ENCODE data around the gene LMNTD1.
A peak's percentile ranks its signal among the peaks of the same experiment; 100 is the strongest.
"Not testable (repeated sequence)": the region's sequence is repeated elsewhere in the genome, so short reads cannot be mapped to it uniquely, and the experiment has no call there.

The LMNTD1 gene, protein sequence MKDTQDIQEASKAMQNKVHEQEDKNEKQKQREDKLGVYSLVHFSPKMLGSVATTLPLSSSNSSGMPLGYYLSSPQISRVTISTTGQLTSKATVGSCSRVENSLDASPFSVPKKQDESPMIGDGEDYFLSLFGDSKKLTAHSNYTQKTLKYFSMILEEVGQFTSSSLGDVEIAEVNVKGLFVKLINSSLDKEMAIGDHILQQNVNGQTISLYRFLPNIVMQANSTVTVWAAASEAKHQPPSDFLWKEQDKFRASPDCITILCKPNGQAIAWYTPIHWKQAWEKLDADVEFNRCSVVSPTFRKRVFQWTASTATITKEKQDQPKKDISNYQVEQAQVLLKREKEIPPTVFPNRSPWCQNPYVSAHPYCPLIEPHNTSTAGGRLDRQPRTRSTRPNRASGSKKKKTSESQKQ

DNA sequence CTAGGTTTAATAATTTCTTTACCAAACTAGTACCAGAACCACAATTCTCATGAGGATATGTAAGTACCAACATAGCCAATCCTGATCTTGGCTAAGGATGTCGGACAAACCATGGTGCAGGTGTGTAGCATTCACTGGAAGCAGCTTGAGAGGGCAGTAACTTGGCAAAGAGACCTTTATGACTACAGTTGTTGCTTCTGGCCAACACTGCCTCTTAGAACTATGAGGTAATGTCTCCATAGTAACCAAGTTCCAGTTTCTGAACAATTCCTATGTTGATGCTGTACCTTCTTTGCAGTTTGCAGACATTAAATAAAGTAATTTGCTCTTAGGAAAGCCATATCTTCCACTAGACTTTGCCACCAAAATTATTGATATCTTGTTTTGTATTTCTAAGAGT lies at the start of gene LMNTD1:
Gene LMNTD1 (minus strand): TSS at position 186 of the 400 bp plus-strand sequence. CDS start 324 bp downstream, outside the sequence.
- DNase-seq (ENCODE audit: low read depth): peak; percentile 20

DNA sequence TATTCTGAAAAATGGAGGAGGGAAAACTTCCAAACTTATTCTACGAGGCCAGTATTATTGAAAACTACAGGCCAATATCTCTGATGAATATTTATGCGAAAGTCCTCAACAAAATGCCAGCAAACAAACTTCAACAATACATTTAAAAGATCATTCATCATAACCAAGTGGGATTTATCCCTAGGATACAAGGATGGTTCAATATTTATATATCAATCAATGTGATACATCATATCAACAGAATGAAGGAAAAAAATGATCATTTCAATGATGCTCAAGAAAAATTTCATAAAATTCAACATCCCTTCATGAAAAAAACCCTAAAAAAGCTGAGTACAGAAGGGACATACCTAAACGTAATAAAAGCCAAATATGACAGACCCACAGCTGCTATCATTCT lies 45.9 kb upstream of the LMNTD1 start:
- DNase-seq (ENCODE audit: low read depth): no peak

DNA sequence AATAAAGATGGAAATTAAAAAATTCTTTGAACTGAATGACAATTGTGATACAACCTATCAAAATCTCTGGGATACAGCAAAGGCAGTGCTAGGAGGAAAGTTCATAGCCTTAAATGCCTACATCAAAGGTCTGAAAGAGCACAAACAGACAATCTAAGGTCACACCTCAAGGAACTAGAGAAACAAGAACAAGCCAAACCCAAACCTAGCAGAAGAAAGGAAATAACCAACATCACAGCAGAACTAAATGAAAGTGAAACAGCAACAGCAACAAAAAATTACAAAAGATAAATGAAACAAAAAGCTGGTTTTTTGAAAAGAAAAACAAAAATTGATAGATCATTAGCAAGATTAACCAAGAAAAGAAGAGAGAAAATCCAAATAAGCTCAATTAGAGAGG lies 42.4 kb upstream of the LMNTD1 start:
- DNase-seq (ENCODE audit: low read depth): not testable (repeated sequence)

DNA sequence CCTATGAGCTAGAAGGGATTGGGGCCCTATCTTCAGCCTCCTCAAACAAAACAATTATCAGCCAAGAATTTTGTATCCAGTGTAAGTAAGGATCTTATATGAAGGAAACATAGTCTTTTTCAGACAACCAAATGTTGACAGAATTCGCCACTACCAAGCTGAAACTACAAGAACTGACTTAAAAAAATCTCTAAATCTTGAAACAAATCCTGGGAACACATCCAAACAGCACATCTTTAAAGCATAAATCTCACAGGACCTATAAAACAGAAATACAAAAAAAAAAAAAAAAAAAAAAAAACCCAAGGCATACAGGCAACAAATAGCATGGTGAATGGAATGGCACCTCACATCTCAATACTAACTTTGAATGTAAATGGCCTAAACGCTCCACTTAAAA lies 41.3 kb upstream of the LMNTD1 start:
- peak; percentile 9 for DNase-seq (ENCODE audit: low read depth)

DNA sequence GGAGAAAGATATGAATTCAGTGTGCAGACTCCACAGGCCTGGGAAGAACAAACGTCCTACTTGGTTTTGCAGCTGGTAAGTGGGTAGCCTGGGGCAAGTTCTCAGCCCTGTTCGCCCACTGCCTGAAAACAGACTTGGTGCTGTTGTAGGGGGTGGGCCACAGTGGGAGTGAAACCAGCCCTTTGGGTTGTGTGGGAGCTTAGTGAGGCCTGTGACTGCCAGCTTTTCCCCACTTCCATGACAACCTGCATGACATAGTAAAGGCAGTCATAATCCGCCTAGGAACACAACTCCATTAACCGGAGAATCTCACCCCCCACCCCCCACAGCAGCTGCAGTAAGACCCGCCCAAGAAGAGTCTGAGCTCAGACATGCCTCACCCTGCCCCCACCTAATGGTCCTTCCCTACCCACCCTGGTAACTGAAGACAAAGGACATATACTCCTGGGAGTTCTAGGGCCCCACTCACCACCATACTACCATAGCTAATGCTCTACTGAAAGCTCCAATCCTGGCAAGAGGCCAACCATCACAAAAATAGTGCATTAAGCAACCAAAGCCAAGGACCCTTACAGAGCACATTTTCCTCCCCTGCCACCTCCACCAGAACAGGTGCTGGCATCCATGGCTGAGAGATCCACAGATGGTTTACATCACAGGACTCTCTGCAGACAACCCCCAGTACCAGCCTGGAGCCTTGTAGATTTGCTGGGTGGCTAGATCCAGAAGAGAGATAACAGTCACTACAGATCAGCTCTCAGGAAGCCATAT lies 39.8 kb upstream of the LMNTD1 start:
- no peak for DNase-seq (ENCODE audit: low read depth)

DNA sequence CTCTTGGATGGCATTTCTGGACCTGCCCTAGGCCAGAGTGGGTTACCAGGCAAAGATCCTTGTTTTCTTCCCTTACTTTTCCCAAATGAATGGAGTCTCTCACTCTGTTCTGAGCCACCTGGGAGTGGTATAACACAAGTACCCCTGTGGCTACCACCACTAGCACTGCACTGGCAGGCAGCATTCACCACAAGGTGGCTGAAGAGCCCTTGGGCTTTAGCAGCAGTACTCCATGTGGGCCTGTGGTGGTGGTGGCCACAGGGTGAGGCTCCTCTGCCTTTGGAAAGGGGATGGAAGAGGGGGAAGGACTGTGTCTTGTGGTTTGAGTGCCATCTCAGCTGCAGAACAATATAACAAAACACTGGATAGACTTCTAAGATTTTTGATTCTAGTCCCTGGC lies 38.1 kb upstream of the LMNTD1 start:
- DNase-seq (ENCODE audit: low read depth): no peak

DNA sequence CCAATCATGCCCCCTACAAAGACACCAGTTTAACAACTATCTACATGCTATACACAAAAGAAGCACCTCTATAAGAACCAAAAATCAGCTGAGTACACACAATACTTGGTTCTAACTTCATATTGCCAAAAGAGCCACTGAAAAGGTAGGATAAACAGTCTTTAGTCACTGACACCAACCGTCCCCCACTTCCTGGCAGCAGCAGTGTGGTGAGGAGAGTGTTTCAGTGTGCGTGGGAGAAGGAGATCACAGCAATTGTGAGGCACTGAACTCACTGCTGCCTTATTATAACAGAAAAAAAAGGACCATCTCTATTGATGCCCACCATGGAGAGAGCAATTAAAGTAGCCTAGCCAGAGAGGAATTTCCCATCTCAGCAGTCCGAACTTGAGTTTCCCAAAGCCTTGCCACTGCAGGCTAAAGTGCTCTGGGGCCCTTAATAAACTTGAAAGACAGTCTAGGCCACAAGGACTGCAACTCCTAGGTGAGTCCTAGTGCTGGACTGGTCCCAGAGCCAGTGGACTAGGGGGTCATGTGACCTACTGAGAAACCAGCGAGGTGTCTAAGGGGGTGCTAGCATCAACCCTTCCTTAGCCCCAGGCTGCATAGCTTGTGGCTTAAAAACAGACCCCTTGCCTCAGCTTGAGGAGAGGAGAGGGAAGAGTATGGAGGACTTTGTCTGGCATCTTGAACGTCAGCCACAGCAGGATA lies 37.1 kb upstream of the LMNTD1 start:
- no peak for DNase-seq (ENCODE audit: low read depth)

DNA sequence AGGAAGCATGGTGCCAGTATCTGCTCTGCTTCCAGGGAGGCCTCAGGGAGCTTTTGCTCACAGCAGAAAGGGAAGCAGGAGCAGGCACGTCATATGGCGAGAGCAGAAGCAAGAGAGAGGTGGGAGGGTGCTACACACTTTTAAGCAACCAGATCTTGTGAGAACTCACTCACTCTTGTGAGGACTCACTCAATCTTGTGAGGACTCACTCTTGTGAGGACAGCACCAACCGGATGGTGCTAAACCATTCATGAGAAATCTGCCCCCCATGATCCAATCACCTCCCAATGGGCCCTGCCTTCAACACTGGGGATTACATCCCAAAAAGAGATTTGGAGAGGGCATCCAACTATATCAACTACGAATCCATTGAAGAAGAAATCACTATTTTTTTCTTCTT lies 34.3 kb upstream of the LMNTD1 start:
- DNase-seq (ENCODE audit: low read depth): no peak

DNA sequence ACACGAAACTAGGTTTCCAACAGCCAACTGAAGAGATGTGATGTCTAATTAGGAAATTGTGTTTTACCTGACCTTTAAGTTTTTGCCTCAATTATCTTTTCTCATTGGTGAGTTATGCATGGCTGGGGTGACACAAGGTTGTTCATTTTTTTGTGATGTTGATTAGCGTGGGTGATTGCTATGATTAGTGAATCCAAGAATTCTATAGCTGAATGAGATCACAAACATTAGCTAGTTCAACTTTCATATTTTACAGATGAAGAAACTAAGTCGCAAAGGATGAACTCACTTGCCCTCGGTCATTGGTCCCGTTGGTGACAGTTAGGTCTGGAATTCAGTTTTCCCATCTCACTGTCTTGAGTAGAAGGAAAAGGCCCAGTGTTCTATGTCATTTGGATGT lies 32.6 kb upstream of the LMNTD1 start:
- DNase-seq (ENCODE audit: low read depth): no peak

DNA sequence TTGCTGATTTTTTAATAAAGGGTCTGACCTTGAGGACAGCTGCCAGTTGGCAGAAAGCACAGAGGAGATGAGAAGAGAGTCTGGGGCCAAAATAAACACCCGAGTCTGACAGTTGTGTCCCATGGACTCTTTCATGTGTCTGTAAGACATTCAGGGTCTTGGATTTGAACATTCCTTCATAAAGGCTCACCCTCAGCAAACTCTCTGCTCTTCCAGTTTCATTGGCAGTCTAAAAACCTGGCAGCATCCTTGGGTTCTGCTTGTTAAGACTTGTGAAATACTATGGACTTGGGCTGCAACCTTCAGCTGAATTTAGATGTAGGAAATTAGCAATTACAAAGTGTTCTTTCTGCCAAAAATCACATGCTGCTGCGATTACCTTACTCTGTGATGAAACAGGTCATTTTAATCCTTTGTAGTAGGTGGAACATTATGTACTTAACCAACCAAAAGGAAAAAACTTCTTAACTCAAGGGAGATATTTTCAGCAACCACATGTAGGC lies 32.0 kb upstream of the LMNTD1 start:
- DNase-seq (ENCODE audit: low read depth): peak; percentile 12

DNA sequence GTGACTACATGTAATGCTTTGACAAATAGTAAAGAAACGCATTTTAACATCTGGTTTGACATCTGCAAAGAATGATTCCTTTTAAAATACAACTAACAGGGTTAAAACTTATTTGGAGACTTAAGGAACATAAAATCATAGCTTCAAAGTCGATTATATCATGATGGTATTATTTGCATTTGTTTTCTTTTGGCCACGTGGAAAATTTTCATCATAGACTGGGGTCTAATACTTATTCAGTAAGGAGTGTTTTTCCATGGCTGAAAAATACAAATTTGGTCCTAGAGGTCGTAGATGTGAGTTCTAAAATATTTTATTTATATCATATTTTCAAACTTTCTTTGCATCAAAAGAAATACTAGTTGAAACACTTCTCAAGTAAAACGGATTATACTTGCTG lies 31.5 kb upstream of the LMNTD1 start:
- no peak for DNase-seq (ENCODE audit: low read depth)

DNA sequence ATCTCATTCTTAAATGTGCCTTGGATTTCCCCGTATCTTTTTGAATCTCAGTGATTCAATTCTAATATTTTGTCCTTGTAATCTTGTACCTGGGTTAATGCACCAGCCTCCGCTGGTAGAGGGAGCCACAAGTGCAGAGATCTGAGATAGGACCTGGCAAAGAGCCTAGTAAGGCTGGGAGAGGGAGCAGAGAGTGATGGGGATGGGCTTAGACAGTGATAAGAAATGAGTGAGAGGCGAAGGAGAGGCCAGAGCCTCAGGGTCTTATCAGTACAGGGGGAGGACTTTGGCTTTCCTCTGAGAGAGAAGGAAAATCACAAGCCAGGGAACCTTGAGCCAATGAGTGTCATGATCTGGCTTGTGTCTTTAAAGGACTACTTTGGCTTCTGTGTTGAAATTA lies 30.5 kb upstream of the LMNTD1 start:
- DNase-seq (ENCODE audit: low read depth): no peak

DNA sequence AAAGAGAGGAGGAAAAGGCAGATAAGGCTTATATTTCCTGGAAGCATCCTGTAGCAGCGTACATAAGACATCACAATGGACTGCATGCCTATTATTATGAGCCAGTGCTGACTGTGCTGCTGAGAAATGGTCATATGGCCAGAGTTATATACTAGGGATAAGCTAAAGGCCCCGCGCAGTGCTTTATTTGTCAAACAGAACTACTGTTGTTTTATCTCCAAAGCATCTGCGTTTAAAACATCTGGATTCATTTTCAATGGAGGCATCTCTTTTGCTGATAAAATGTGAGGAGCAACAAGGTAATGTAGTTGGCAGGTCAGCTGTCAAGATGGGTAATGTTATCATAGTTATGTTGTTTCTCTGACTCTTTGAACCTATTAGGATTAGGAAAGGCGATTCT lies 28.0 kb upstream of the LMNTD1 start:
- DNase-seq (ENCODE audit: low read depth): no peak

DNA sequence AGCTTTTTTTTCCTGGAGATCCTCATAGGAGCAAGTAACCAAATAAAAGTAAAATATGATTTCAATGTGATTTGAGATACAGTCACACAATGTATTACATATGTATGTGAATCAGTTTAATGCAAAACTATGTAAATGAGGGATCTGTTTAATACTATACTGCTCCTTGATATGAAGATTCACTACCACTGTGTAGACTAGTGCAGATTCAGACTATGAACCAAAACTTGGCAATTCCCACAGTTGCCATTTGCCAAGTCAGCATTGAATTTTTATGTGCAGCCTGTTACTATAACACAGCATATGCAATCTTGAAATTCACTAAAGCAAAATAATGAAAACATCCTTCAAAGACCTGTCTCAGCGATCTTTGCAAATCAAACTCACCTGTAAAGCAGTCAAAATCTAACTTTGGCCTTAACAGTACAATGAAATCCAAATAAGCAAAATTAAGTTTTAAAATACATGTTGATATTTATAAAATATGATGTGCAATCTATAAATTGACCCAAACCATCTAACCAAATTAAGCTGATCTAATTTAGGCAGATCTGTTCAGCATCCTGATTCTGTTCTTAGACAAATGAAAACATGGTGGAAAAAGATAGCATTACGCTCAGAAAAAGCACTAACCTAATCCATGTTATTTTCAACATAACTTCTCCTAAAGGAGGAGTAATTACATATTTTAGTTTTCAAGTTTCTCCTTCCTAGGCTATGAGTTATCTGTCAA lies 25.5 kb upstream of the LMNTD1 start:
- no peak for DNase-seq (ENCODE audit: low read depth)

DNA sequence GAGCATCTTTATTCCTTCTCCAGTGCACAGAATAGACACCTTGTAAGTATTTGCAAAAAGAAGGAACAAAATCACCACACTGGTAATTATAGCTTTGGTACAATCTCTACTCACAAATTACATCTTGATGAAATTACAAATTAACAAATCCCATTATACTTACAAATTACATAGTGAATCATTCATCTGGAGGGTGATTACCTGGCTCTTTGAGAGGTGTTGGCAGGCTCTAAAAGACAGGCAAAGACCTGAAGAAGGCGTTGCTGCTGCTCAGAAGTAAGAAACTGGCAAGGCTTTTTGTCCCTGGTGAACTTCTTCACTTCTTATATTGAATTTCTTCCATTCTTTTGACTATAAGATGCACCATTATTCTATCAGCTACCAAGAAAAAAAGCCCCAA lies 21.7 kb upstream of the LMNTD1 start:
- DNase-seq (ENCODE audit: low read depth): no peak

DNA sequence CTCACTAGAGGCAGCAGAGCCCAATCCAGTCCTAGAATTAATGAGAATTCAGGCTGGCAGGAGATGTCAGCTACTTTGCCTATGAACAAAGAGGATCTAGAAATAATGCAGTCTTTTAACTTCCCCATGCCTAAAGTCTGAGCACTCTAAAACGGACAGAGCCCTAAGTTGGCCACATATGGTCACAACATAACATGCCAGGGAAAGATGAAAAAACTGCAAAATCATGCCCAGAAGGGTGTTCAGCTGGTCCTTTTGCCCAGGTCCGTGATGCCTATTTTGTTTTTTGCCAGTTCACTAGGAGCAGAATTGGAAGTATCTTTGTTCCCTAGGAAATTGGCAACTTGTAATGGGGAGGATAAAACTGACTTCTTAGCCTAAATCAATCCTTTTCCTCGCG lies 20.3 kb upstream of the LMNTD1 start:
- no peak for DNase-seq (ENCODE audit: low read depth)

DNA sequence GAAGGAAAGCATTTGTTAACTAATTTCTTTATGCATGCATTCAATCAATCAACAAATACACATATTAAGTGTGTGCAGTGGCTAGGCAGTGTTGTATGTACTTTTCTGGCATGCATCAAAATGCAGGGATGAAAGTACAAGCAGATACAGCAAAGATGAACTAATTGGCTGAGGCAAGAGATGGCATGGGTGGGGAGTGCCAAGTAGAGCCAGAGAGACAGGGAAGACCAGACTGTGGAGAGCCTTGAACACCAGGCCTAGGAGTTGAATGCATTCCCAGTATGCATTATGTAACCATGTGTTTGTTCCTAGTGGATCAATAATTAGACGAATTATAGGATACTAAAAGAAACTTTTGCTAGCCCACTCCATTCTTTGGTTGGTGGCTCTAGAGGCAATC lies 17.3 kb upstream of the LMNTD1 start:
- no peak for DNase-seq (ENCODE audit: low read depth)

DNA sequence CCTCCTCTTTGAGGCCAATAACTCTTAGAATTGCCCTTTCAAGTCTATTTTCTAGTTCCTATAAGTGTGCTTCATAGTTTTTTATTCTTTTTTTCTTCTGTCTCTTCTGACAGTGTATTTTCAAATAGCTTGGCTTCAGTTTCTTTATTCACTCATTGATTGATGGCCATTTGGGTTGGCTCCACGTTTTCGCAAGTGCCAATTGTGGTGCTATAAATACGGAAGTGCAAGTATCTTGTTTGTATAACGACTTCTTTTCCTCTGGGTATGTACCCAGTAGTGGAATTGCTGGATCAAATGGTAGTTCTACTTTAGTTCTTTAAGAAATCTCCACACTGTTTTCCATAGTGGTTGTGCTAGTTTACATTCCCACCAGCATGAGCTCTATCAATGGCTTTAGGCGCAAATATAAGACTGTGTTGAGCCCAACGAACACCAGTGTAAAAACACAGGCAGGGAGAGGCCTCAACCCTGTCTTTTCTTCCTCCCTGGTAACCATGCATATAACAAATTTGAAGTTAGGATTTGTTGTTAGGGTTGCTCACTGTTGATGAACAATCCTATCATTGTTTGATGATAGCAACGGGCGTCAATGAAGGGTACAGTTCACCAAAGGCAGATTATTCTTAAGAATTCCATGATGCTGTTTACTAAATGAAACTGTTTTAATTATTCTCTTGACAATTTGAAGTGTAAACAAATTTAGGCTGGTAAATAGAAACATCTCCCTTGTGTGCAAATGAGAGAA lies 13.3 kb upstream of the LMNTD1 start:
- DNase-seq (ENCODE audit: low read depth): no peak

DNA sequence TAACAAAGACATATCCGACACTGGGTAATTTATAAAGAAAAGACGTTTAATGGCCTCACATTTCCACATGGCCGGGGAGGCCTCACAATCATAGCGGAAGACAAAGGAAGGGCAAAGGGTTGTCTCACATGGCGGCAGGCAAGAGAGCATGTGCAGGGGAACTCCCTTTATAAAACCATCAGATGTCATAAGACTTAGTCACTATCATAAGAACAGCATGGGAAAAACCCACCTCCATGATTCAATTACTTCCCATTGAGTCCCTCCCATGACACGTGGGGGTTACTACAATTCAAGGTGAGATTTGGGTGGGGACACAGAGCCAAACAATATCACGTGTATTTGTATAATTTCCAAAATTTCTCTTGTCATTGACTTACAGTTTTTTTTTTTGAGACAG lies 5.5 kb upstream of the LMNTD1 start:
- DNase-seq (ENCODE audit: low read depth): no peak

DNA sequence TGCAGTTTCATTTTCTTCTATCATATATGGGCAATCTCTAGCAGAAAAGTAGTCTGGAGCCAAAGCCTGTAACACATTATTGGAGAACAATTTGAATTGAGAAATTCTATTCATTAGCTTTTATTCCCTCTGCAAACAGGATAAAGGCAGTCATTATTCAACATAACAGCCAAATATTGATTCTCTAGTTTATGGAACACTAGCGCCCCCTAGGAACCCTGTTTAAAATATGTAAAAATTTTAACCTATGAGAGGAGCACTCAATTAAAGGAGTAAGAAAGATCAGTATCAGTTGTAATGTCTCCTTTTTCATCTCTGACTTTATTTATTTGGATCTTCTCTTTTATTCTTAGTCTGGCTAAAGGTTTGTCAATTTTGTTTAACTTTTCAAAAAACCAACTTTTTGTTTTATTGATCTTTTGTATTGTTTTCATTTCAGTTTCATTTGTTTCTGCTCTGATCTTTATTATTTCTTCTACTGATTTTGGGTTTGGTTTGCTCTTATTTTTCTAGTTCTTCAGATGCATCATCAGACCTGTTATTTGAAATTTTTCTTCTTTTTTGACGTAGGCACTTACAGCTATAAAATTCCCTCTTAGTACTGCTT lies 4.8 kb upstream of the LMNTD1 start:
- DNase-seq (ENCODE audit: low read depth): no peak

DNA sequence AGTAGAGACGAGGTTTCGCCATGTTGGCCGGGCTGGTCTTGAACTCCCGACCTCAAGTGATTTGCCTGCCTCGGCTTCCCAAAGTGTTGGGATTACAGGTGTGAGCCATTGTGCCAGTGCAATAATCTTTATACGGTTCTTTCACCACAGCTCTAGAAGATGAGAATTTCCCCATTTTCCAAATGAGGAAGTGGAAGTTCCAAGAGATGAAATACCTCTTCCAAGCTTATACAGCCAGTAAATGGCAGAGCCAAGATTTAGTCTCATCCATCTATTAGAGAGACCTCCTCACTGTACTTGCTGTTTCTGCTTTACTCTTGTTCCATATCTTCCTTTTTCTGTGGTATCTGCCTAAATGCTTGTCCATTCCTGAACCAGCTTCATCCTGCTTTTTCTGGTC lies 3.1 kb upstream of the LMNTD1 start:
- no peak for DNase-seq (ENCODE audit: low read depth)

Measured in GM04503 (cell line).